Neural cell (in vitro differentiated cells): ENCODE results near the gene IL20RA. TPM values are rescaled to one million over a fixed set of nuclear protein-coding genes. Genes with fewer than 3 reads are reported as not detected.
"Not testable (repeated sequence)": the region's sequence is repeated elsewhere in the genome, so short reads cannot be mapped to it uniquely, and the experiment has no call there.

Experiments
- H2AFZ ChIP-seq: fragments of 200-600, 300-800 bp; sonication (generic), shearing (Covaris generic); 2 replicates; pipeline ENCODE4 v1.6.0; 2014; ENCODE audit warnings: low read depth, mild to moderate bottlenecking, antibody characterized with exemption, low read length, moderate library complexity
- H3F3A ChIP-seq: fragments of 200-600 bp; shearing (Covaris generic); 2 replicates; pipeline ENCODE4 v1.6.1; 2016; ENCODE audit warnings: mild to moderate bottlenecking, moderate library complexity, mixed read lengths, antibody characterized with exemption, low read length; ENCODE audit not compliant: insufficient read depth, poor library complexity, severe bottlenecking
- H3K27ac ChIP-seq: fragments of 200-600, 300-800 bp; sonication (generic), shearing (Covaris generic); 2 replicates; pipeline ENCODE4 v1.5.1; 2014; ENCODE audit warnings: mild to moderate bottlenecking, low read length, moderate library complexity
- H3K27me3 ChIP-seq: fragments of 300-800, 200-600 bp; sonication (generic), shearing (Covaris generic); 2 replicates; pipeline ENCODE4 v1.6.0; 2014; ENCODE audit warnings: mild to moderate bottlenecking, low read depth, low read length, moderate library complexity; ENCODE audit not compliant: insufficient read depth
- H3K36me3 ChIP-seq: fragments of 300-800, 200-600 bp; sonication (generic), shearing (Covaris generic); 2 replicates; pipeline ENCODE4 v1.5.1; 2014; ENCODE audit warnings: mild to moderate bottlenecking, antibody characterized with exemption, low read length, moderate library complexity; ENCODE audit not compliant: insufficient read depth
- H3K4me2 ChIP-seq: fragments of 300-800, 200-600 bp; sonication (generic), shearing (Covaris generic); 2 replicates; pipeline ENCODE4 v1.6.0; 2014; ENCODE audit warnings: mild to moderate bottlenecking, low read length
- H3K4me3 ChIP-seq: fragments of 300-800, 200-600 bp; sonication (generic), shearing (Covaris generic); 2 replicates; pipeline ENCODE4 v1.5.1; 2014; ENCODE audit warnings: mild to moderate bottlenecking, low read length, moderate library complexity
- H3K79me2 ChIP-seq: fragments of 200-600 bp; shearing (Covaris generic); replicated peaks from 2 replicates; pipeline ENCODE4 v1.6.0; 2014; ENCODE audit warnings: mild to moderate bottlenecking, low read length, moderate library complexity; ENCODE audit not compliant: insufficient read depth
- H3K9ac ChIP-seq: fragments of 300-800, 200-600 bp; sonication (generic), shearing (Covaris generic); 2 replicates; pipeline ENCODE4 v1.6.1; 2016; ENCODE audit warnings: mild to moderate bottlenecking, low read length, mixed read lengths
- H3K9me2 ChIP-seq: fragments of 200-600 bp; shearing (Covaris generic); 2 replicates; pipeline ENCODE4 v1.6.1; 2016; ENCODE audit warnings: mild to moderate bottlenecking, low read length, mixed read lengths; ENCODE audit not compliant: insufficient read depth
- H3K9me3 ChIP-seq: fragments of 200-600, 300-800 bp; sonication (generic), shearing (Covaris generic); 2 replicates; pipeline ENCODE4 v1.6.1; 2016; ENCODE audit warnings: mild to moderate bottlenecking, mixed run types, low read length, moderate library complexity, mixed read lengths
- H4K20me1 ChIP-seq: fragments of 200-600 bp; shearing (Covaris generic); 2 replicates; pipeline ENCODE4 v1.6.1; 2016; ENCODE audit warnings: mild to moderate bottlenecking, mixed run types; ENCODE audit not compliant: insufficient read depth
- CTCF ChIP-seq: fragments of 450-650 bp; IDR thresholded peaks from 2 replicates; pipeline ENCODE4 v1.5.1; 2014; ENCODE audit warnings: antibody characterized with exemption, mild to moderate bottlenecking, moderate library complexity; ENCODE audit not compliant: poor library complexity, severe bottlenecking
- EP300 ChIP-seq: fragments of 450-650 bp; conservative IDR thresholded peaks from 2 replicates; pipeline ENCODE4 v1.6.1; 2014; ENCODE audit warnings: antibody characterized with exemption, mild to moderate bottlenecking, moderate library complexity; ENCODE audit not compliant: poor library complexity, severe bottlenecking
- EZH2 ChIP-seq: fragments of 200-600, 300-800 bp; shearing (Covaris generic), sonication (generic); IDR thresholded peaks from 2 replicates; pipeline ENCODE4 v1.6.1; 2014; ENCODE audit warnings: antibody characterized with exemption, low read length, borderline replicate concordance, mild to moderate bottlenecking; ENCODE audit not compliant: insufficient read depth, poor library complexity, severe bottlenecking
- MXI1 ChIP-seq: fragments of 450-650 bp; conservative IDR thresholded peaks from 2 replicates; pipeline ENCODE4 v1.6.1; 2014; ENCODE audit warnings: antibody characterized with exemption, mild to moderate bottlenecking; ENCODE audit not compliant: poor library complexity, severe bottlenecking
- POLR2AphosphoS5 ChIP-seq: IDR thresholded peaks from 2 replicates; pipeline ENCODE4 v1.6.1; 2012
- RAD21 ChIP-seq: fragments of 450-650 bp; conservative IDR thresholded peaks from 2 replicates; pipeline ENCODE4 v1.6.1; 2014; ENCODE audit warnings: antibody characterized with exemption, mild to moderate bottlenecking, moderate library complexity
- REST ChIP-seq: IDR thresholded peaks from 2 replicates; pipeline ENCODE4 v1.6.1; 2012; ENCODE audit warnings: borderline replicate concordance
- SMC3 ChIP-seq: fragments of 450-650 bp; conservative IDR thresholded peaks from 2 replicates; pipeline ENCODE4 v1.6.1; 2014; ENCODE audit warnings: antibody characterized with exemption, mild to moderate bottlenecking, moderate library complexity; ENCODE audit not compliant: poor library complexity
- TAF1 ChIP-seq: IDR thresholded peaks from 2 replicates; pipeline ENCODE4 v1.6.1; 2012; ENCODE audit warnings: low read depth
- polyA plus RNA-seq: library from polyadenylated mRNA; depleted of rRNA; stranded (reverse); fragments of >200 nt; gene quantifications from 2 replicates; pipeline ENCODE4 v1.2.3, GENCODE V29; 2014

IL20RA gene
- polyA plus RNA-seq, 1 donor from 2014 or later: not detected

GRCh38 chr6:136961848-136962247 is 82.9 kb downstream of the IL20RA start:
- H3K36me3 ChIP-seq: no peaks in the 10 kb centered on the region
- H3K4me3 ChIP-seq: no peak overlapping the region
- no peaks in the 10 kb centered on the region for H3K9me2 ChIP-seq
- TF ChIP-seq SMC3 (no peak), TAF1 (no peak), EP300 (no peak), REST (no peak), POLR2AphosphoS5 (no peak), RAD21 (no peak), CTCF (no peak), EZH2 (no peak), MXI1 (no peak)
- no peaks in the 10 kb centered on the region for H3K27me3 ChIP-seq
- H4K20me1 ChIP-seq: no peaks in the 10 kb centered on the region
- no peak overlapping the region for H3K4me2 ChIP-seq
- H3K79me2 ChIP-seq: no peaks in the 10 kb centered on the region
- H3K9ac ChIP-seq: no peak overlapping the region
- H3K27ac ChIP-seq: no peak overlapping the region
- H3F3A ChIP-seq: no peaks in the 10 kb centered on the region
- no peak overlapping the region for H2AFZ ChIP-seq
- no peaks in the 10 kb centered on the region for H3K9me3 ChIP-seq

GRCh38 chr6:136960781-136961180 is 84.0 kb downstream of the IL20RA start:
- H3K9ac ChIP-seq: no peak overlapping the region
- H3K9me3 ChIP-seq: no peaks in the 10 kb centered on the region
- TF ChIP-seq REST (no peak), EP300 (no peak), RAD21 (no peak), MXI1 (no peak), POLR2AphosphoS5 (no peak), EZH2 (no peak), SMC3 (no peak), CTCF (no peak), TAF1 (no peak)
- no peaks in the 10 kb centered on the region for H3F3A ChIP-seq
- H3K36me3 ChIP-seq: no peaks in the 10 kb centered on the region
- no peaks in the 10 kb centered on the region for H3K79me2 ChIP-seq
- H4K20me1 ChIP-seq: no peaks in the 10 kb centered on the region
- H3K4me3 ChIP-seq: no peak overlapping the region
- H3K27ac ChIP-seq: no peak overlapping the region
- H3K27me3 ChIP-seq: no peaks in the 10 kb centered on the region
- no peaks in the 10 kb centered on the region for H3K9me2 ChIP-seq
- H3K4me2 ChIP-seq: no peak overlapping the region
- H2AFZ ChIP-seq: no peak overlapping the region

- H3K36me3 ChIP-seq, H3F3A ChIP-seq, H3K79me2 ChIP-seq, H3K9me2 ChIP-seq, H4K20me1 ChIP-seq, H3K4me3 ChIP-seq, H2AFZ ChIP-seq, H3K9me3 ChIP-seq, H3K27me3 ChIP-seq, H3K27ac ChIP-seq, H3K4me2 ChIP-seq, H3K9ac ChIP-seq: not testable (repeated sequence)
Measured at GRCh38 chr6:136959935-136960334, 84.8 kb downstream of the IL20RA start.
